H1 (cell line): ENCODE measurements around the gene SKAP1. TPM values are rescaled to one million over a fixed set of nuclear protein-coding genes. Genes with fewer than 3 reads are reported as not detected.

ENCODE experiments used
- CTCF ChIA-PET: fragments of 300-600 bp; sonication (Branson Sonifier 250); formaldehyde crosslinking; loops from one replicate; lab custom pipeline; 2021; ENCODE audit not compliant: partially characterized antibody; lab: Charles Lee
- POLR2A ChIA-PET: fragments of 300-600 bp; sonication (Branson Sonifier 250); formaldehyde crosslinking; loops from one replicate; lab custom pipeline; 2021; ENCODE audit warnings: inconsistent platforms; ENCODE audit not compliant: partially characterized antibody; lab: Charles Lee
- DNase-seq, 2 experiments: peaks; one replicate each; pipeline versions ENCODE4 v3.0.0 to v3.0.0-alpha.2; 2010 to 2022; ENCODE audit warnings: low spot score in 2 of 2, low read depth in 1 of 2, mixed read lengths in 1 of 2
- FAIRE-seq: peaks from 2 replicates; lab custom pipeline; 2011; peaks lifted over from hg19 to GRCh38; lab: Jason Lieb, UNC
- H2AFZ ChIP-seq: 2 replicates; pipeline ENCODE4 v1.8.1; 2012; ENCODE audit warnings: low read length, inconsistent platforms
- H2AK5ac ChIP-seq: 2 replicates; pipeline ENCODE4 v1.6.1; 2013; ENCODE audit warnings: low read depth, low read length
- H2BK120ac ChIP-seq: replicated peaks from 2 replicates; pipeline ENCODE3; 2013; ENCODE audit warnings: low read depth, low read length, inconsistent platforms
- H2BK12ac ChIP-seq: 2 replicates; pipeline ENCODE4 v1.6.1; 2013; ENCODE audit warnings: low read depth, low read length
- H2BK15ac ChIP-seq: 2 replicates; pipeline ENCODE4 v1.6.1; 2013; ENCODE audit warnings: low read length
- H2BK20ac ChIP-seq: 2 replicates; pipeline ENCODE4 v1.6.1; 2013; ENCODE audit warnings: low read length
- H2BK5ac ChIP-seq: 2 replicates; pipeline ENCODE4 v1.6.1; 2013; ENCODE audit warnings: low read depth, low read length
- H3K14ac ChIP-seq: 2 replicates; pipeline ENCODE4 v1.6.1; 2013; ENCODE audit warnings: inconsistent platforms; ENCODE audit not compliant: insufficient read length
- H3K18ac ChIP-seq: 2 replicates; pipeline ENCODE4 v1.6.1; 2013; ENCODE audit warnings: low read length; ENCODE audit errors: extremely low read depth
- H3K23ac ChIP-seq: 2 replicates; pipeline ENCODE4 v1.6.1; 2013; ENCODE audit warnings: inconsistent platforms; ENCODE audit not compliant: insufficient read length
- H3K23me2 ChIP-seq: 2 replicates; pipeline ENCODE4 v1.6.1; 2013; ENCODE audit warnings: low read depth, low read length
- H3K27ac ChIP-seq: 2 replicates; pipeline ENCODE4 v1.6.1; 2011; ENCODE audit warnings: low read depth, low read length, inconsistent platforms
- H3K27me3 ChIP-seq, 4 experiments: replicated peaks in 1 of 4; 1 replicate in 1 of 4; 2 replicates in 3 of 4; pipeline versions ENCODE4 v1.6.1 to v1.8.1; 2011 to 2013; ENCODE audit warnings: low read length in 3 of 4, mild to moderate bottlenecking in 3 of 4, inconsistent platforms in 2 of 4, mixed read lengths in 2 of 4, moderate library complexity in 1 of 4; ENCODE audit not compliant: control insufficient read depth in 3 of 4, insufficient read depth in 3 of 4; ENCODE audit errors: extremely low read depth in 1 of 4
- H3K36me3 ChIP-seq, 4 experiments: 2 replicates each; pipeline versions ENCODE4 v1.6.1 to v1.8.1; 2011 to 2013; ENCODE audit warnings: mild to moderate bottlenecking in 4 of 4, low read length in 3 of 4, moderate library complexity in 2 of 4, control low read depth in 1 of 4, inconsistent platforms in 1 of 4; ENCODE audit not compliant: insufficient read depth in 4 of 4, control insufficient read depth in 2 of 4
- H3K4ac ChIP-seq: replicated peaks from 2 replicates; pipeline ENCODE3; 2013; ENCODE audit warnings: low read length, low read depth, mixed read lengths, inconsistent platforms; ENCODE audit not compliant: insufficient read length
- H3K4me1 ChIP-seq, 4 experiments: replicated peaks in 1 of 4; 1 replicate in 1 of 4; 2 replicates in 3 of 4; pipeline versions ENCODE4 v1.6.1 to v1.8.1; 2011 to 2013; ENCODE audit warnings: low read length in 3 of 4, inconsistent platforms in 2 of 4, mixed read lengths in 1 of 4; ENCODE audit not compliant: insufficient read depth in 4 of 4, control insufficient read depth in 3 of 4
- H3K4me2 ChIP-seq, 2 experiments: 2 replicates each; pipeline versions ENCODE4 v1.6.1 to v1.8.1; 2011 to 2013; ENCODE audit warnings: low read depth in 2 of 2, low read length in 2 of 2, control low read depth in 1 of 2, inconsistent platforms in 1 of 2, mild to moderate bottlenecking in 1 of 2; ENCODE audit not compliant: insufficient read depth in 1 of 2
- H3K4me3 ChIP-seq, 4 experiments: fragments of 200-600, 300-600 bp in 1 of 4; sonication (generic), shearing (Covaris generic), sonication (Bioruptor Twin) in 1 of 4; 2 replicates each; pipeline versions ENCODE4 v1.5.1 to v1.8.1; 2011 to 2016; ENCODE audit warnings: low read length in 4 of 4, low read depth in 3 of 4, control low read depth in 2 of 4, inconsistent platforms in 2 of 4, mild to moderate bottlenecking in 2 of 4, mixed read lengths in 1 of 4, moderate library complexity in 1 of 4; ENCODE audit not compliant: insufficient read depth in 2 of 4; ENCODE audit errors: extremely low read depth in 1 of 4
- H3K56ac ChIP-seq: replicated peaks from 2 replicates; pipeline ENCODE3; 2013; ENCODE audit warnings: low read depth, mild to moderate bottlenecking, mixed read lengths, low read length, inconsistent platforms; ENCODE audit not compliant: insufficient read length
- H3K79me1 ChIP-seq: 2 replicates; pipeline ENCODE4 v1.6.1; 2013; ENCODE audit warnings: low read depth, low read length, control low read depth
- H3K79me2 ChIP-seq, 2 experiments: 2 replicates each; pipeline versions ENCODE4 v1.6.1 to v1.8.1; 2012 to 2013; ENCODE audit warnings: low read length in 2 of 2, mild to moderate bottlenecking in 2 of 2, inconsistent platforms in 1 of 2; ENCODE audit not compliant: insufficient read depth in 2 of 2, control insufficient read depth in 1 of 2
- H3K9ac ChIP-seq, 4 experiments: replicated peaks in 1 of 4; 1 replicate in 1 of 4; 2 replicates in 3 of 4; pipeline versions ENCODE4 v1.6.1 to v1.8.1; 2011 to 2013; ENCODE audit warnings: low read depth in 3 of 4, low read length in 3 of 4, control low read depth in 2 of 4, mild to moderate bottlenecking in 2 of 4, moderate library complexity in 2 of 4, inconsistent platforms in 1 of 4; ENCODE audit errors: extremely low read depth in 1 of 4
- H3K9me3 ChIP-seq, 2 experiments: 2 replicates each; pipeline versions ENCODE4 v1.6.1 to v1.8.1; 2012 to 2013; ENCODE audit warnings: mild to moderate bottlenecking in 2 of 2, moderate library complexity in 2 of 2, control low read depth in 1 of 2, inconsistent platforms in 1 of 2, low read depth in 1 of 2, low read length in 1 of 2, mixed read lengths in 1 of 2; ENCODE audit not compliant: insufficient read depth in 2 of 2
- H4K20me1 ChIP-seq, 2 experiments: replicated peaks in 1 of 2; 2 replicates each; pipeline versions ENCODE3 to v1.8.1; 2011 to 2013; ENCODE audit warnings: inconsistent platforms in 2 of 2, low read length in 2 of 2, mild to moderate bottlenecking in 1 of 2; ENCODE audit not compliant: insufficient read depth in 2 of 2, control insufficient read depth in 1 of 2
- H4K5ac ChIP-seq: 2 replicates; pipeline ENCODE4 v1.6.1; 2013; ENCODE audit warnings: low read length, low read depth, mixed read lengths, inconsistent platforms; ENCODE audit not compliant: insufficient read length
- H4K8ac ChIP-seq: 2 replicates; pipeline ENCODE4 v1.8.0; 2013; ENCODE audit warnings: mild to moderate bottlenecking, moderate library complexity, low read length, inconsistent platforms; ENCODE audit not compliant: insufficient read depth; ENCODE audit errors: extremely low read depth
- H4K91ac ChIP-seq: replicated peaks from 2 replicates; pipeline ENCODE3; 2013; ENCODE audit warnings: low read length, mixed read lengths, inconsistent platforms; ENCODE audit not compliant: insufficient read length
- KDM4A ChIP-seq: IDR thresholded peaks from one replicate; pipeline ENCODE4 v1.7.1; 2012; ENCODE audit warnings: low read depth, mild to moderate bottlenecking, moderate library complexity, low read length, inconsistent platforms; ENCODE audit not compliant: severe bottlenecking
- MAFK ChIP-seq: IDR thresholded peaks from 2 replicates; pipeline ENCODE4 v1.6.1; 2012; ENCODE audit warnings: low read depth, mild to moderate bottlenecking, improper control_type of control experiment, low read length
- RAD21 ChIP-seq, 2 experiments: IDR thresholded peaks in 1 of 2; conservative IDR thresholded peaks in 1 of 2; 2 replicates each; pipeline ENCODE4 v1.6.1; 2011; ENCODE audit warnings: low read depth in 2 of 2, low read length in 2 of 2, improper control_type of control experiment in 1 of 2, inconsistent platforms in 1 of 2, mild to moderate bottlenecking in 1 of 2, moderate library complexity in 1 of 2
- RBBP5 ChIP-seq: IDR thresholded peaks from 2 replicates; pipeline ENCODE4 v1.7.1; 2012; ENCODE audit warnings: low read depth, mild to moderate bottlenecking, inconsistent platforms, low read length, moderate library complexity, borderline replicate concordance
- SIN3A ChIP-seq, 2 experiments: IDR thresholded peaks in 1 of 2; conservative IDR thresholded peaks in 1 of 2; 2 replicates each; pipeline ENCODE4 v1.6.1; 2011 to 2012; ENCODE audit warnings: low read length in 2 of 2, improper control_type of control experiment in 1 of 2, low read depth in 1 of 2, mild to moderate bottlenecking in 1 of 2
- SP2 ChIP-seq: IDR thresholded peaks from 2 replicates; pipeline ENCODE4 v1.6.1; 2012; ENCODE audit warnings: mild to moderate bottlenecking, low read length, inconsistent platforms
- SRF ChIP-seq: IDR thresholded peaks from 2 replicates; pipeline ENCODE4 v1.6.1; 2011; ENCODE audit warnings: mild to moderate bottlenecking, low read depth, low read length, moderate library complexity
- TAF1 ChIP-seq: IDR thresholded peaks from 2 replicates; pipeline ENCODE4 v1.6.1; 2011; ENCODE audit warnings: mild to moderate bottlenecking, low read depth, low read length
- WGBS, 2 experiments: shearing (Covaris generic) in 1 of 2; methylation state at CpG; one replicate each; pipeline versions ENCODE4 v1.1.6 to v1.1.7; 2013 to 2015; ENCODE audit warnings: low lambda C conversion rate in 2 of 2, mixed read lengths in 2 of 2, inconsistent platforms in 1 of 2, low coverage in 1 of 2, missing lambda C conversion rate in 1 of 2; ENCODE audit not compliant: insufficient replicate concordance in 2 of 2, insufficient coverage in 1 of 2, insufficient read length in 1 of 2; ENCODE audit errors: extremely low coverage in 1 of 2, missing lambda C conversion rate in 1 of 2; 5-methylcytosine and 5-hydroxymethylcytosine counted together
- polyA plus RNA-seq, 7 experiments: library from polyadenylated mRNA; depleted of rRNA in 3 of 7; stranded (reverse) in 5 of 7; unstranded in 2 of 7; fragments of >200 nt in 5 of 7; fragments of 200-250 nt in 2 of 7; gene quantifications; 1 replicate in 5 of 7; 2 replicates in 1 of 7; 4 replicates in 1 of 7; pipeline versions ENCODE4 v1.2.1 to v1.2.3, GENCODE V29; 2011 to 2013; ENCODE audit warnings: missing spikeins in 2 of 7, mixed read lengths in 2 of 7
- total RNA-seq: library from RNA; stranded (reverse); fragmentation: NEBNext Ultra II Directional; extraction: Animal tissue kit (Norgen Biotek cat#: 25700); gene quantifications from 2 replicates; pipeline ENCODE4 v1.2.1, GENCODE V29; 2021
- TF ChIP-seq, protein P1 (sequence below), 3 experiments: IDR thresholded peaks; 1 replicate in 2 of 3; 2 replicates in 1 of 3; pipeline versions ENCODE4 v1.5.1 to v1.6.1; 2011; ENCODE audit warnings: low read length in 3 of 3, mild to moderate bottlenecking in 3 of 3, inconsistent platforms in 2 of 3, low read depth in 1 of 3, moderate library complexity in 1 of 3; ENCODE audit not compliant: insufficient read depth in 1 of 3; ENCODE audit errors: control extremely low read depth in 1 of 3

The SKAP1 gene
- total and polyA plus RNA-seq, 2 of the 8 experiments (the other 6 are each of a cell fraction or from before 2014, with no cell fraction given) = not detected

DNA sequence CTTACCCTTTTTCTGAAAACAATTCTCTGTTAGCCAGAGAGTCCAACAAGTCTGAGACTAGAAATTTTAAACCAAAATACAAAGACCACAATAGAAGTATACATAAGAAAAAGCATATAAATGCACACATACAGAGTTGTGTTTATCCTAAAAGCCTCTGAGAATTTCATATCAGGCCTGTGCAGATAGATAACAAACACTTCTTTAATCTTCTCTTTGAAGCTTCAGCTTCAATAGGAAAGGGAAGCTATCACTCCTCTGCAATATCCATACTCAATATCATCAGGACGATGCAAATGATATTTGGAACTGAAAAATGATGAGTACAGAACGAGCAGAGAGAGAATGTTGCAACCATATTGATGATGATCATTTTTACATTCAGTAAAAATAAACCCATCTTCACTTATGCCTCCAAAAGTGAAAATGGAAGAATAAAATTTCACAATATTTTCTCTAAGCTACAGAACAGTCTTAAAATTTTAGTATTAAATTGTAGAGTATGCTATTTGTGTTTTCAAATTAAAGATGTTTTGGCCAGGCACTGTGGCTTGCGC is 61.6 kb downstream of the SKAP1 start:
- Histone ChIP-seq H3K79me2 (no peaks in the 10 kb centered on the region), H4K5ac (no peak overlapping the region), H2BK5ac (no peak overlapping the region), H2BK12ac (no peak overlapping the region), H3K4ac (no peak overlapping the region), H4K91ac (no peak overlapping the region), H3K9ac (no peak overlapping the region), H3K9me3 (no peaks in the 10 kb centered on the region), H4K8ac (no peak overlapping the region), H2AK5ac (no peak overlapping the region), H3K27ac (no peak overlapping the region), H2BK120ac (no peak overlapping the region), H2BK15ac (no peak overlapping the region), H3K36me3 (no peaks in the 10 kb centered on the region), H3K4me2 (no peak overlapping the region), H3K79me1 (no peaks in the 10 kb centered on the region), H3K23ac (no peak overlapping the region), H3K23me2 (no peaks in the 10 kb centered on the region), H3K14ac (no peak overlapping the region), H4K20me1 (no peaks in the 10 kb centered on the region), H3K4me3 (no peak overlapping the region), H3K56ac (no peak overlapping the region), H2AFZ (no peak overlapping the region), H2BK20ac (no peak overlapping the region), H3K4me1 (no peaks in the 10 kb centered on the region), H3K18ac (no peak overlapping the region), H3K27me3 (peaks cover 0 to 1% (median 0%) of the 10 kb centered on the region in 4 experiments; a peak in 2 of 7 replicates)
- 81% methylated on average over 3 of the region's 3 CpGs; no CpG with 5 or more reads in 1 of the 2 experiments for WGBS, 2 experiments
- ChIA-PET POLR2A (no interaction called here), CTCF (interaction anchor here (1.5 to 2.0 kb wide), 2 partner anchors 16 to 61 kb away, joined by 4 to 10 read pairs; no protein-coding TSS in a partner anchor)
- no peak for FAIRE-seq
- DNase-seq = no peak
- TF ChIP-seq KDM4A (no peak), RAD21 (IDR thresholded peaks at IDR 0.05 in 1 of 2, conservative IDR thresholded peaks at IDR 0.05 in 1 of 2; ENCODE audit: low read depth in 2 of 2, low read length in 2 of 2) (no peak), TAF1 (no peak), SP2 (no peak), RBBP5 (no peak), SRF (no peak), SIN3A (conservative IDR thresholded peaks at IDR 0.05 in 1 of 2, IDR thresholded peaks at IDR 0.05 in 1 of 2; ENCODE audit: low read depth in 1 of 2, low read length in 2 of 2) (no peak), MAFK (no peak)
- TF ChIP-seq, protein P1, sequence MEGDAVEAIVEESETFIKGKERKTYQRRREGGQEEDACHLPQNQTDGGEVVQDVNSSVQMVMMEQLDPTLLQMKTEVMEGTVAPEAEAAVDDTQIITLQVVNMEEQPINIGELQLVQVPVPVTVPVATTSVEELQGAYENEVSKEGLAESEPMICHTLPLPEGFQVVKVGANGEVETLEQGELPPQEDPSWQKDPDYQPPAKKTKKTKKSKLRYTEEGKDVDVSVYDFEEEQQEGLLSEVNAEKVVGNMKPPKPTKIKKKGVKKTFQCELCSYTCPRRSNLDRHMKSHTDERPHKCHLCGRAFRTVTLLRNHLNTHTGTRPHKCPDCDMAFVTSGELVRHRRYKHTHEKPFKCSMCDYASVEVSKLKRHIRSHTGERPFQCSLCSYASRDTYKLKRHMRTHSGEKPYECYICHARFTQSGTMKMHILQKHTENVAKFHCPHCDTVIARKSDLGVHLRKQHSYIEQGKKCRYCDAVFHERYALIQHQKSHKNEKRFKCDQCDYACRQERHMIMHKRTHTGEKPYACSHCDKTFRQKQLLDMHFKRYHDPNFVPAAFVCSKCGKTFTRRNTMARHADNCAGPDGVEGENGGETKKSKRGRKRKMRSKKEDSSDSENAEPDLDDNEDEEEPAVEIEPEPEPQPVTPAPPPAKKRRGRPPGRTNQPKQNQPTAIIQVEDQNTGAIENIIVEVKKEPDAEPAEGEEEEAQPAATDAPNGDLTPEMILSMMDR (IDR thresholded peaks at IDR 0.05; ENCODE audit: control extremely low read depth in 1 of 3, insufficient read depth in 1 of 3, low read depth in 1 of 3, low read length in 3 of 3) = no peak
